IMR-90 (cell line): ENCODE data around the gene PTPN4. TPM values are rescaled to one million over a fixed set of nuclear protein-coding genes. Genes with fewer than 3 reads are reported as not detected.

Source experiments
- ATAC-seq: fragments of 200-7000 bp; cut with Tn5 transposase; 2 replicates; pipeline ENCODE4 v1.9.1; 2020; ENCODE audit warnings: low read depth, mild to moderate bottlenecking, moderate library complexity
- BruUV-seq: library from RNA; stranded (reverse); fragments of 400-500 nt; replicated peaks from 2 replicates; lab custom pipeline; 2021; lab: Mats Ljungman, UMichigan
- CTCF ChIA-PET: fragments of 300-600 bp; formaldehyde crosslinking; extraction: SDS; loops from one replicate; lab custom pipeline; 2021; ENCODE audit warnings: antibody characterized with exemption; lab: Yijun Ruan, JAX
- POLR2A ChIA-PET: fragments of 300-600 bp; sonication (Branson Sonifier 250); formaldehyde crosslinking; loops from one replicate; lab custom pipeline; 2022; ENCODE audit warnings: antibody characterized with exemption; ENCODE audit not compliant: unreplicated experiment; lab: Charles Lee
- DNase-seq: peaks from one replicate; pipeline ENCODE4 v3.0.0; 2013
- H2AFZ ChIP-seq: replicated peaks from 2 replicates; pipeline ENCODE3; 2013; ENCODE audit warnings: low read length, mild to moderate bottlenecking; ENCODE audit not compliant: poor library complexity
- H2AK5ac ChIP-seq: 2 replicates; pipeline ENCODE4 v1.6.1; 2013; ENCODE audit warnings: low read depth, low read length, inconsistent platforms
- H2AK9ac ChIP-seq: replicated peaks from 2 replicates; pipeline ENCODE3; 2013; ENCODE audit warnings: mild to moderate bottlenecking, low read depth, low read length, moderate library complexity; ENCODE audit not compliant: poor library complexity
- H2BK120ac ChIP-seq: 2 replicates; pipeline ENCODE4 v1.6.1; 2013; ENCODE audit warnings: low read depth, low read length, inconsistent platforms
- H2BK15ac ChIP-seq: 3 replicates; pipeline ENCODE4 v1.6.1; 2013; ENCODE audit warnings: low read depth, low read length, inconsistent platforms
- H2BK20ac ChIP-seq: 2 replicates; pipeline ENCODE4 v1.6.1; 2013; ENCODE audit warnings: low read depth, mild to moderate bottlenecking, inconsistent platforms, low read length, moderate library complexity
- H2BK5ac ChIP-seq: 2 replicates; pipeline ENCODE4 v1.6.1; 2013; ENCODE audit warnings: mild to moderate bottlenecking, low read depth, low read length, inconsistent platforms; ENCODE audit not compliant: poor library complexity, severe bottlenecking
- H3K14ac ChIP-seq: replicated peaks from 2 replicates; pipeline ENCODE4 v1.6.1; 2013; ENCODE audit warnings: low read depth, low read length, inconsistent platforms
- H3K18ac ChIP-seq: 2 replicates; pipeline ENCODE4 v1.6.1; 2013; ENCODE audit warnings: low read depth, low read length, control low read depth
- H3K23ac ChIP-seq: 2 replicates; pipeline ENCODE4 v1.6.1; 2013; ENCODE audit warnings: low read depth, low read length, inconsistent platforms
- H3K27ac ChIP-seq: 2 replicates; pipeline ENCODE4 v1.5.1; 2013; ENCODE audit warnings: mild to moderate bottlenecking, control low read depth, low read length; ENCODE audit not compliant: insufficient read depth
- H3K27me3 ChIP-seq: 2 replicates; pipeline ENCODE4 v1.6.1; 2013; ENCODE audit warnings: low read length; ENCODE audit not compliant: control insufficient read depth, insufficient read depth
- H3K36me3 ChIP-seq: 2 replicates; pipeline ENCODE4 v1.6.1; 2013; ENCODE audit warnings: low read length, mixed read lengths; ENCODE audit not compliant: control insufficient read depth, insufficient read depth
- H3K4ac ChIP-seq: 2 replicates; pipeline ENCODE4 v1.6.1; 2013; ENCODE audit warnings: low read depth, low read length, inconsistent platforms
- H3K4me1 ChIP-seq: 2 replicates; pipeline ENCODE4 v1.6.1; 2013; ENCODE audit warnings: low read length, mixed read lengths; ENCODE audit not compliant: control insufficient read depth, insufficient read depth
- H3K4me2 ChIP-seq: 2 replicates; pipeline ENCODE4 v1.6.1; 2013; ENCODE audit warnings: low read depth, mild to moderate bottlenecking, control low read depth, low read length, moderate library complexity
- H3K4me3 ChIP-seq: 2 replicates; pipeline ENCODE4 v1.5.1; 2013; ENCODE audit warnings: low read depth, mild to moderate bottlenecking, control low read depth, low read length, moderate library complexity; ENCODE audit not compliant: insufficient read depth
- H3K56ac ChIP-seq: 2 replicates; pipeline ENCODE4 v1.6.1; 2013; ENCODE audit warnings: low read length, inconsistent platforms; ENCODE audit not compliant: insufficient read depth; ENCODE audit errors: extremely low read depth
- H3K79me1 ChIP-seq, 2 experiments: 2 replicates each; pipeline ENCODE4 v1.6.1; 2013; ENCODE audit warnings: low read length in 2 of 2, inconsistent platforms in 1 of 2, low read depth in 1 of 2
- H3K9ac ChIP-seq: 2 replicates; pipeline ENCODE4 v1.6.1; 2013; ENCODE audit warnings: low read depth, low read length, control low read depth
- H3K9me1 ChIP-seq: 2 replicates; pipeline ENCODE4 v1.6.1; 2013; ENCODE audit warnings: low read length, inconsistent platforms; ENCODE audit not compliant: insufficient read depth
- H3K9me3 ChIP-seq: 2 replicates; pipeline ENCODE4 v1.6.1; 2013; ENCODE audit warnings: low read length; ENCODE audit not compliant: control insufficient read depth, insufficient read depth
- H4K20me1 ChIP-seq: 2 replicates; pipeline ENCODE4 v1.6.1; 2013; ENCODE audit warnings: low read length, inconsistent platforms; ENCODE audit not compliant: insufficient read depth
- H4K5ac ChIP-seq: 2 replicates; pipeline ENCODE4 v1.6.1; 2013; ENCODE audit warnings: mild to moderate bottlenecking, low read depth, low read length, control low read depth
- H4K8ac ChIP-seq, 2 experiments: 2 replicates each; pipeline ENCODE4 v1.6.1; 2013; ENCODE audit warnings: low read depth in 2 of 2, low read length in 2 of 2, control low read depth in 1 of 2, inconsistent platforms in 1 of 2
- H4K91ac ChIP-seq: 2 replicates; pipeline ENCODE4 v1.6.1; 2013; ENCODE audit warnings: low read depth, low read length, inconsistent platforms; ENCODE audit not compliant: insufficient read depth
- CEBPB ChIP-seq: IDR thresholded peaks from 2 replicates; pipeline ENCODE4 v1.6.1; 2012; ENCODE audit warnings: low read depth, low read length, improper control_type of control experiment
- CHD1 ChIP-seq: IDR thresholded peaks from 2 replicates; pipeline ENCODE4 v1.6.1; 2012; ENCODE audit warnings: low read depth, low read length, improper control_type of control experiment
- NFE2L2 ChIP-seq: fragments of 150-350 bp; IDR thresholded peaks from 2 replicates; pipeline ENCODE4 v1.6.1; 2016; ENCODE audit warnings: low read depth, mild to moderate bottlenecking, low read length
- POLR2A ChIP-seq: IDR thresholded peaks from 2 replicates; pipeline ENCODE4 v1.6.1; 2012; ENCODE audit warnings: mild to moderate bottlenecking, low read depth, low read length
- RAD21 ChIP-seq: IDR thresholded peaks from 2 replicates; pipeline ENCODE4 v1.6.1; 2012; ENCODE audit warnings: low read length, improper control_type of control experiment
- RCOR1 ChIP-seq: IDR thresholded peaks from 2 replicates; pipeline ENCODE4 v1.6.1; 2012; ENCODE audit warnings: mild to moderate bottlenecking, low read length, improper control_type of control experiment; ENCODE audit not compliant: insufficient replicate concordance
- WGBS, 2 experiments: methylation state at CpG; one replicate each; pipeline versions ENCODE4 v1.1.5 to v1.1.7; 2013; ENCODE audit warnings: missing lambda C conversion rate in 2 of 2; ENCODE audit not compliant: insufficient read length in 1 of 2; ENCODE audit errors: extremely low coverage in 2 of 2; 5-methylcytosine and 5-hydroxymethylcytosine counted together
- dilution Hi-C: fragments of 300-500 bp; cut with HindIII; formaldehyde crosslinking; loops from one replicate; pipeline ENCODE4 v1.14.3; 2018; ENCODE audit warnings: low sequenced_read_pairs; ENCODE audit not compliant: unreplicated experiment
- in situ Hi-C: fragments of 300-500 bp; cut with MboI; formaldehyde crosslinking; loops from 3 replicates; pipeline ENCODE4 v1.14.3; 2019; ENCODE audit warnings: low sequenced_read_pairs, inconsistent platforms, mixed read lengths
- intact Hi-C: fragments of 100-400 bp; cut with micrococcal nuclease; formaldehyde crosslinking; loops from 2 replicates; pipeline ENCODE4 v1.10.0; 2022
- polyA plus RNA-seq, 3 experiments: library from polyadenylated mRNA; depleted of rRNA; stranded (reverse); fragments of >200 nt; gene quantifications; 2 replicates each; pipeline ENCODE4 v1.2.3, GENCODE V29; 2012; ENCODE audit warnings: low replicate concordance in 1 of 3
- total RNA-seq: library from RNA; depleted of rRNA; stranded (reverse); fragments of >200 nt; gene quantifications from 2 replicates; pipeline ENCODE4 v1.2.3, GENCODE V29; 2012

Gene PTPN4
- total and polyA plus RNA-seq, 2 of the 4 experiments (the other 2 are of a cell fraction): 2.9 to 19.2 TPM

DNA sequence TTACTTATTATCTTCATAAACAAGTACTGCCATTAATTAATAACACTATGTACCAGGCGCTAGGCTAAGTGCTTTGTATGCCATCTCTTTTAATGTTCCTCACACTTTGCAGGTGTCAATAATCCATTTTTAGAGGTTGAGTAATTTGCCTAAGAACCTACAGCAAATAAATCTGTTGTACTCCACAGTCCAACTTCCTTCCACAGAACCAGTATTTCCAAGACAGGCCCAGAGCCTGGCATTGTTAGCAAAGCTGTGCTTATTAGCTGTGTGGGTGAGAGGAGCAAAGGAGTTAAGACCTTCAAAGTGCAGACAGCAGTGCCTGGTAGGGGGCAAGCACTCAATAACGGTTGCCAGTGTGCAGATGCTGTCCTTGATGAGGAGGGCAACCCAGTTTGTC, 14.2 kb upstream of the PTPN4 start:
- no peak overlapping the region for H3K14ac ChIP-seq
- no peak overlapping the region for H3K4me2 ChIP-seq
- no peaks in the 10 kb centered on the region for H3K36me3 ChIP-seq
- no peak overlapping the region for H2BK20ac ChIP-seq
- no peak overlapping the region for H2BK120ac ChIP-seq
- no peaks in the 10 kb centered on the region for H3K9me3 ChIP-seq
- no peak overlapping the region for H4K5ac ChIP-seq
- H3K79me1 ChIP-seq: no peaks in the 10 kb centered on the region
- no peak overlapping the region for H3K27ac ChIP-seq
- no peak overlapping the region for H2AK5ac ChIP-seq
- no peak overlapping the region for H3K4me3 ChIP-seq
- peaks cover 1% of the 10 kb centered on the region for H3K4me1 ChIP-seq
- H4K91ac ChIP-seq: no peak overlapping the region
- H4K8ac ChIP-seq: no peak overlapping the region
- H3K56ac ChIP-seq: no peak overlapping the region
- WGBS, 2 experiments: 60% methylated on average over 1 of the region's 2 CpGs; no CpG with 5 or more reads in 1 of the 2 experiments
- H3K23ac ChIP-seq: no peak overlapping the region
- no peaks in the 10 kb centered on the region for H3K9me1 ChIP-seq
- intact Hi-C loops (no loop called here), dilution Hi-C loops (no loop called here), in situ Hi-C loops (loop anchor here (25.0 kb wide), 1 partner anchor 942 kb away; no protein-coding TSS in a partner anchor)
- no peak overlapping the region for H2BK15ac ChIP-seq
- no peak overlapping the region for H2AK9ac ChIP-seq
- CTCF ChIA-PET: no interaction called here
- no peaks in the 10 kb centered on the region for H4K20me1 ChIP-seq
- BruUV-seq: no TSS peak
- no peak for TF ChIP-seq POLR2A
- no peak for TF ChIP-seq RCOR1
- TF ChIP-seq CEBPB: no peak
- TF ChIP-seq RAD21: no peak
- no peak for TF ChIP-seq NFE2L2
- TF ChIP-seq CHD1: no peak
- POLR2A ChIA-PET: no interaction called here
- H3K9ac ChIP-seq: no peak overlapping the region
- no peak overlapping the region for H3K4ac ChIP-seq
- no peak overlapping the region for H2AFZ ChIP-seq
- H3K27me3 ChIP-seq: peaks cover 16% of the 10 kb centered on the region
- H2BK5ac ChIP-seq: no peak overlapping the region
- DNase-seq: no peak
- ATAC-seq: no peak
- H3K18ac ChIP-seq: no peak overlapping the region
